AG09309 (cell line): ENCODE measurements around the gene MTERF4.

ENCODE experiments used
- DNase-seq: peaks from one replicate; pipeline ENCODE4 v3.0.0-alpha.2; 2010; ENCODE audit warnings: low read depth
- H3K4me3 ChIP-seq: 2 replicates; pipeline ENCODE4 v1.5.1; 2011; ENCODE audit warnings: mild to moderate bottlenecking, low read depth, low read length, moderate library complexity; ENCODE audit not compliant: control insufficient read depth
- CTCF ChIP-seq: IDR thresholded peaks from 2 replicates; pipeline ENCODE4 v1.5.1; 2011; ENCODE audit warnings: mild to moderate bottlenecking, low read depth, low read length, inconsistent platforms; ENCODE audit not compliant: insufficient read depth, control insufficient read depth; ENCODE audit errors: missing control alignments

MTERF4 gene

GRCh38 chr2:241072553-241073165, 29.4 kb downstream of the MTERF4 start:
- H3K4me3 ChIP-seq = no peak overlapping the region
- no peak for DNase-seq
- TF ChIP-seq CTCF = no peak

- no peak for TF ChIP-seq CTCF
- H3K4me3 ChIP-seq = no peak overlapping the region
- DNase-seq = no peak
Observed at GRCh38 chr2:241072151-241072550, 29.9 kb downstream of the MTERF4 start.

GRCh38 chr2:241071677-241072111, 30.4 kb downstream of the MTERF4 start:
- no peak for TF ChIP-seq CTCF
- DNase-seq = no peak
- no peak overlapping the region for H3K4me3 ChIP-seq

GRCh38 chr2:241070811-241071676, 31.0 kb downstream of the MTERF4 start:
- TF ChIP-seq CTCF = no peak
- H3K4me3 ChIP-seq = no peak overlapping the region
- DNase-seq = no peak

- no peak for TF ChIP-seq CTCF
- no peak for DNase-seq
- H3K4me3 ChIP-seq = no peak overlapping the region
Observed at GRCh38 chr2:241070361-241070760, 31.7 kb downstream of the MTERF4 start.

GRCh38 chr2:241069821-241070281, 32.2 kb downstream of the MTERF4 start:
- no peak overlapping the region for H3K4me3 ChIP-seq
- no peak for DNase-seq
- TF ChIP-seq CTCF = no peak
